SK-N-MC (cell line): ENCODE results near the gene SERPINA1.

Experiments
- DNase-seq: peaks from one replicate; pipeline ENCODE4 v3.0.0-alpha.2; 2011; ENCODE audit warnings: low read depth, low spot score
- H3K27ac ChIP-seq: fragments of 200-600 bp; sonication (generic); 2 replicates; pipeline ENCODE4 v1.5.1; 2016; ENCODE audit warnings: mixed run types
- H3K36me3 ChIP-seq: fragments of 200-600 bp; sonication (generic); 2 replicates; pipeline ENCODE4 v1.6.1; 2017; ENCODE audit warnings: antibody characterized with exemption, low read length, mixed read lengths; ENCODE audit not compliant: insufficient read depth
- H3K4me3 ChIP-seq: fragments of 200-600 bp; sonication (generic); 2 replicates; pipeline ENCODE4 v1.5.1; 2016
- H3K9ac ChIP-seq: fragments of 200-600 bp; sonication (generic); 2 replicates; pipeline ENCODE4 v1.8.0; 2017; ENCODE audit warnings: mixed run types, mixed read lengths; ENCODE audit not compliant: insufficient read length
- H3K9me3 ChIP-seq: fragments of 200-600 bp; sonication (generic); 2 replicates; pipeline ENCODE4 v1.6.1; 2017; ENCODE audit warnings: low read depth, mild to moderate bottlenecking, antibody characterized with exemption, low read length, moderate library complexity, mixed read lengths
- EZH2 ChIP-seq: fragments of 200-600 bp; sonication (generic); IDR thresholded peaks from one replicate; pipeline ENCODE4 v1.6.1; 2017; ENCODE audit warnings: antibody characterized with exemption
- FOXP2 ChIP-seq: optimal IDR thresholded peaks from 2 replicates; pipeline ENCODE3; 2011; ENCODE audit warnings: mild to moderate bottlenecking, moderate library complexity; ENCODE audit not compliant: insufficient read depth; ENCODE audit errors: extremely low read length, control extremely low read depth
- POLR2AphosphoS5 ChIP-seq: IDR thresholded peaks from 2 replicates; pipeline ENCODE4 v1.6.1; 2012; ENCODE audit warnings: mild to moderate bottlenecking, low read depth, low read length, borderline replicate concordance

Gene SERPINA1

DNA sequence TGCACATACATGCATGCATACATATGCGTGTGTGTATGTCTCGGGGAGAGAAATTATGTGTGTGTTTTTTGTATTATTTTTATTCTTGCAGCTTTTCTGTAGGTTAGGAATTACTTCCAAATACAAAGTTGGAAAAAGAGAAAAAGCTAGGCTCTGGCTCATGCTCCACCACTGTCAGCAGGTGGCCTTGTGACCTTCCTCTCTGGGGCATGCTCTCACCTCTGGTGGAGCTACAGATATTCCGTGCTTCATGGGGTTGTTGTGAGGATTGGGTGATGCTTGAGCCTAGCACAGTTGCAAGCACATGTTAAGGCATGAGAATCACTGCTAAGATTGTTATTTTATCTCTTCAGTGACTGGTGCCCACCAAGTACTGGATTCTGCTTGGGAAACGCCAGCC lies 58.5 kb downstream of the SERPINA1 start:
- Histone ChIP-seq H3K9ac (no peak overlapping the region), H3K4me3 (no peak overlapping the region), H3K27ac (no peak overlapping the region), H3K36me3 (no peaks in the 10 kb centered on the region), H3K9me3 (no peaks in the 10 kb centered on the region)
- DNase-seq: no peak
- TF ChIP-seq FOXP2 (no peak), POLR2AphosphoS5 (no peak), EZH2 (no peak)

DNA sequence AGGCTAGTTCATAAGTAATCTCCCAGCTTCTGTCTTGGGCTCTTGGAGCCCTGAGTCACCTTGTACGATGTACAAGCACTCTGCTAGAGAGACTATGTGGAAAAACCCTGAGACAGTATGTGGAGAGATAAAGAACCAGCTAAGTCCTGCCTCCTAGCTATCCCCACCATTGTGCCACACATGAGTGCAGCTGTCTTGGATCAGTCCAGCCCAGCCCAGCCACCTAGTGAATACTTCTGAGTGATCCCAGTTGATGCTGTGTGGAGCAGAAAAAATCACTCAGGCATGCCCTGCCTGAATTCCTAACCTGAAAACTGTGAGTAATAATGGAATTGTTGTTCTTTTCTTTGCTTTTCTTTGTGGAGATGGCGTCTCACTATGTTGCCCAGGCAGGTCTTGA lies 60.2 kb downstream of the SERPINA1 start:
- Histone ChIP-seq H3K27ac (no peak overlapping the region), H3K9me3 (no peaks in the 10 kb centered on the region), H3K36me3 (no peaks in the 10 kb centered on the region), H3K9ac (no peak overlapping the region), H3K4me3 (no peak overlapping the region)
- TF ChIP-seq EZH2 (no peak), FOXP2 (no peak), POLR2AphosphoS5 (no peak)
- no peak for DNase-seq
